Stimulated activated CD4-positive, alpha-beta T cell treated with anti-CD3 and anti-CD28 coated beads, Interleukin-1b, Interleukin-23, amount 100 ng/mL, for 1 hour (primary cell): ENCODE data around the gene PGAM5.
"Not testable (repeated sequence)": the region's sequence is repeated elsewhere in the genome, so short reads cannot be mapped to it uniquely, and the experiment has no call there.

ENCODE experiments used
- DNase-seq, 2 donors: peaks; one replicate each; pipeline ENCODE4 v3.0.0-alpha.2; 2020; ENCODE audit warnings: low read depth in 2 of 2

The PGAM5 gene

GRCh38 chr12:132689227-132689626, 21.4 kb upstream of the PGAM5 start:
- DNase-seq = no peak

- DNase-seq = no peak
These were observed 20.5 kb upstream of the PGAM5 start for GRCh38 chr12:132690112-132690511.

- not testable (repeated sequence) for DNase-seq
These were observed 18.6 kb upstream of the PGAM5 start for GRCh38 chr12:132692030-132692429.

- DNase-seq = not testable (repeated sequence)
These were observed 15.8 kb upstream of the PGAM5 start for GRCh38 chr12:132694888-132695287.

- DNase-seq = no peak
These were observed 15.2 kb upstream of the PGAM5 start for GRCh38 chr12:132695431-132695830.

- DNase-seq = no peak
These were observed 12.3 kb upstream of the PGAM5 start for GRCh38 chr12:132698341-132698740.

GRCh38 chr12:132700212-132700822, 10.3 kb upstream of the PGAM5 start:
- DNase-seq = no peak

- no peak for DNase-seq
These were observed 8.0 kb upstream of the PGAM5 start for GRCh38 chr12:132702640-132703039.

- no peak for DNase-seq
These were observed 7.0 kb upstream of the PGAM5 start for GRCh38 chr12:132703641-132704040.

GRCh38 chr12:132707241-132707640, 3.4 kb upstream of the PGAM5 start:
- no peak for DNase-seq

GRCh38 chr12:132708150-132708549, 2.5 kb upstream of the PGAM5 start:
- DNase-seq = no peak

GRCh38 chr12:132710043-132710404, 618 bp upstream of the PGAM5 start:
- no peak for DNase-seq

- no peak for DNase-seq
These were observed 620 bp downstream of the PGAM5 start for GRCh38 chr12:132711080-132711843.

GRCh38 chr12:132713123-132713522, 2.5 kb downstream of the PGAM5 start:
- DNase-seq = no peak

GRCh38 chr12:132715874-132716273, 5.2 kb downstream of the PGAM5 start:
- no peak for DNase-seq

GRCh38 chr12:132716356-132716755, 5.7 kb downstream of the PGAM5 start:
- no peak for DNase-seq

- DNase-seq = no peak
These were observed 6.4 kb downstream of the PGAM5 start for GRCh38 chr12:132717011-132717410.

GRCh38 chr12:132717531-132718387, 7.1 kb downstream of the PGAM5 start:
- DNase-seq = no peak

- DNase-seq = no peak
These were observed 8.0 kb downstream of the PGAM5 start for GRCh38 chr12:132718644-132719043.

GRCh38 chr12:132719141-132719953, 8.7 kb downstream of the PGAM5 start:
- DNase-seq = no peak

- DNase-seq = no peak
These were observed 9.3 kb downstream of the PGAM5 start for GRCh38 chr12:132719954-132720324.
